Suprapubic skin (tissue), 4 donors: ENCODE measurements around the gene SLC35E1. TPM values are rescaled to one million over a fixed set of nuclear protein-coding genes. Genes with fewer than 3 reads are reported as not detected.
"Not testable (repeated sequence)": the region's sequence is repeated elsewhere in the genome, so short reads cannot be mapped to it uniquely, and the experiment has no call there.

ENCODE experiments used
- DNase-seq, 2 donors: peaks; one replicate each; pipeline ENCODE4 v3.0.0-alpha.2; 2019; ENCODE audit warnings: low spot score in 2 of 2
- H3K27ac ChIP-seq: fragments of 200-600 bp; sonication (generic); one replicate; pipeline ENCODE4 v1.5.1; 2019
- H3K27me3 ChIP-seq: fragments of 200-600 bp; sonication (generic); one replicate; pipeline ENCODE4 v1.5.1; 2019
- H3K36me3 ChIP-seq: fragments of 200-600 bp; sonication (generic); one replicate; pipeline ENCODE4 v1.5.1; 2019
- H3K4me1 ChIP-seq: fragments of 200-600 bp; sonication (generic); one replicate; pipeline ENCODE4 v1.5.1; 2019
- H3K4me3 ChIP-seq: fragments of 200-600 bp; sonication (generic); one replicate; pipeline ENCODE4 v1.5.1; 2019; ENCODE audit warnings: mild to moderate bottlenecking
- H3K9me3 ChIP-seq: fragments of 200-600 bp; sonication (generic); one replicate; pipeline ENCODE4 v1.5.1; 2019
- CTCF ChIP-seq, 2 donors: fragments of 200-600 bp in 1 of 2; fragments of 450-650 bp in 1 of 2; sonication (generic) in 1 of 2; IDR thresholded peaks; one replicate each; pipeline ENCODE4 v1.5.1; 2016 to 2019; ENCODE audit warnings: antibody characterized with exemption in 2 of 2, mild to moderate bottlenecking in 1 of 2, moderate library complexity in 1 of 2
- EP300 ChIP-seq: sonication (generic); formaldehyde crosslinking; IDR thresholded peaks from one replicate; pipeline ENCODE4 v1.6.1; 2017; ENCODE audit warnings: antibody characterized with exemption
- POLR2A ChIP-seq, 2 donors: fragments of 450-650 bp; IDR thresholded peaks; one replicate each; pipeline ENCODE4 v1.6.1; 2017; ENCODE audit warnings: antibody characterized with exemption in 2 of 2, mild to moderate bottlenecking in 2 of 2, moderate library complexity in 2 of 2
- POLR2AphosphoS5 ChIP-seq, 3 donors: sonication (generic); formaldehyde crosslinking; IDR thresholded peaks; one replicate each; pipeline ENCODE4 v1.6.1; 2017; ENCODE audit warnings: antibody characterized with exemption in 3 of 3
- WGBS: methylation state at CpG from one replicate; pipeline ENCODE4 v1.1.5; 2018; 5-methylcytosine and 5-hydroxymethylcytosine counted together
- total RNA-seq, 4 donors: library from RNA; depleted of rRNA; stranded (reverse); fragments of >200 nt; gene quantifications; one replicate each; pipeline ENCODE4 v1.1.0, GENCODE V29; 2016

The SLC35E1 gene
- total RNA-seq, 4 donors from 2014 or later: 49.8 to 64.8 (median 56.3) TPM

GRCh38 chr19:16544473-16545231, 27.6 kb downstream of the SLC35E1 start:
- peaks cover 38% of the 10 kb centered on the region for H3K4me1 ChIP-seq
- H3K9me3 ChIP-seq: no peaks in the 10 kb centered on the region
- H3K36me3 ChIP-seq: no peaks in the 10 kb centered on the region
- no peak for DNase-seq
- 92% methylated on average over 11 of the region's 11 CpGs for WGBS
- no peak overlapping the region for H3K4me3 ChIP-seq
- no peak overlapping the region for H3K27ac ChIP-seq
- TF ChIP-seq CTCF (IDR thresholded peaks at IDR 0.05) (no peak), POLR2AphosphoS5 (IDR thresholded peaks at IDR 0.05) (no peak), POLR2A (IDR thresholded peaks at IDR 0.05) (no peak), EP300 (no peak)
- H3K27me3 ChIP-seq: no peaks in the 10 kb centered on the region

- H3K27ac ChIP-seq, DNase-seq, H3K27me3 ChIP-seq, H3K36me3 ChIP-seq, H3K4me3 ChIP-seq, H3K9me3 ChIP-seq: not testable (repeated sequence)
- 75% methylated on average over 6 of the region's 6 CpGs for WGBS
- H3K4me1 ChIP-seq: peaks cover 42% of the 10 kb centered on the region
Observed at GRCh38 chr19:16543734-16544133, 28.5 kb downstream of the SLC35E1 start.

- Histone ChIP-seq H3K27me3 (no peaks in the 10 kb centered on the region), H3K4me3 (peak overlapping the region; percentile 90), H3K9me3 (no peaks in the 10 kb centered on the region), H3K36me3 (peaks cover 8% of the 10 kb centered on the region), H3K4me1 (peaks cover 49% of the 10 kb centered on the region), H3K27ac (peak overlapping the region; percentile 91)
- no peak for DNase-seq
- no peak for TF ChIP-seq CTCF (IDR thresholded peaks at IDR 0.05)
- no peak for TF ChIP-seq EP300
- WGBS: 5% methylated on average over 11 of the region's 15 CpGs
Observed at GRCh38 chr19:16542910-16543472, 29.2 kb downstream of the SLC35E1 start.

- Histone ChIP-seq H3K4me3 (peak within 1 kb of the TSS; percentile 90), H3K4me1 (peaks cover 49% of the 10 kb centered on the region), H3K27ac (peak within 1 kb of the TSS; percentile 91), H3K36me3 (peaks cover 11% of the 10 kb centered on the region), H3K9me3 (no peaks in the 10 kb centered on the region), H3K27me3 (no peaks in the 10 kb centered on the region)
- WGBS: 3% methylated on average over 7 of the region's 108 CpGs
- DNase-seq: peak; percentile 95
- TF ChIP-seq POLR2AphosphoS5 (IDR thresholded peaks at IDR 0.05): peak; percentile 55 to 87 (median 68)
- TF ChIP-seq EP300: no peak
- no peak for TF ChIP-seq CTCF (IDR thresholded peaks at IDR 0.05)
- TF ChIP-seq POLR2A (IDR thresholded peaks at IDR 0.05): peak in 1 of 2 donors; percentile 83
Observed at GRCh38 chr19:16542045-16542909, 29.9 kb downstream of the SLC35E1 start, which contains the start of gene CHERP. Gene CHERP, minus strand, starts transcription at chr19:16542437. Its CDS starts 59 bp downstream, at chr19:16542378.

GRCh38 chr19:16541526-16542044, 30.6 kb downstream of the SLC35E1 start:
- 0% methylated on average over 22 of the region's 29 CpGs for WGBS
- no peak for DNase-seq
- Histone ChIP-seq H3K4me3 (peak overlapping the region; percentile 90), H3K36me3 (peaks cover 16% of the 10 kb centered on the region), H3K27ac (peak overlapping the region; percentile 91), H3K4me1 (peaks cover 49% of the 10 kb centered on the region), H3K27me3 (no peaks in the 10 kb centered on the region), H3K9me3 (no peaks in the 10 kb centered on the region)
- TF ChIP-seq CTCF (IDR thresholded peaks at IDR 0.05) (no peak), POLR2AphosphoS5 (IDR thresholded peaks at IDR 0.05) (no peak), EP300 (no peak), POLR2A (IDR thresholded peaks at IDR 0.05) (no peak)
